Measurements from ENCODE around the gene GAS7. TPM values are rescaled to one million over a fixed set of nuclear protein-coding genes. Genes with fewer than 3 reads are reported as not detected.

GAS7 gene
- polyA plus RNA-seq, 1 donor (not counting 4 experiments of a cell fraction or from before 2014, with no cell fraction given): 0.10 TPM

DNA sequence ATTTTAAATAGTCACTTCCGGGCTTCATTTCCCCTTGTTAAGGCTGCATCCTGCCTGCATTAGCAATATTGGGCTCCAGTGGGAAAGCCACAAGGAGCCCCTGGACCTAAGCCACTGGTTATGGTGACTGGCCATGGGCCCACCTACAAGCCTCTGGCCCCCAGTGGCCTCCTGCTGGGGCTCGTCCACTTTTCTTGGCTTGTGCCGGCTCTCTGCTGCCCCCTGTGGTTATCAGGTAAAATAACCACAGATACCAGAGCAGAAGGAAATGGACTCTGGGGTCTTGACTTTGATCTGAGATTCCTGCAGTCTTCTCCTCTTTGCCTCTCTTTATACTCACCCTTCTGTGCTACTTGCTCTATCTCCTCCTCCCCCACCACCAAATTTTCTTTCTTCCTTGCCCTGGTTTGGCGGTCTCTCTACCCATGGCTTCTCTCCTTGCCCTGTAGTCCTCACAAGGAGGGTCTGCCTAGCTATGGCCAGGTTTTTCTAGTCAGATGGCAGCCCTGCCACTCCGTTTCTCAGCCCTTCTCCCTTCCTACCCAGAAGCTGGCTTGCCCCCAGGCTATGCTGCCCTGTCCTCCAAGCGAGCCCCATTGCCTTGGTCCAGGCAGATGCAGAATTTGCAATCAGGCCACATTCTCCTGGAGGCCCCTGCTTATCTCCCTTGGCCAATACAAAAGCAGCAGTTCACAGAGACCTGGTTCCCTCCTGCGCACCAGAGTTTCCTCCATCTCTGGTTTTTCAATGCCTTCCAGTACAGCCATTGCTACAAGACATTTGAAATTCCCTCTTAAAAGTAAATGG lies 210.4 kb downstream of the GAS7 start:
- Histone ChIP-seq H3K9ac (ENCODE audit: control insufficient read depth, extremely low read depth, insufficient read depth, low read length) (no peak overlapping the region), H3K79me2 (ENCODE audit: control insufficient read depth, insufficient read depth, low read length) (no peaks in the 10 kb centered on the region), H3K4me2 (ENCODE audit: control insufficient read depth, extremely low read depth, insufficient read depth, low read depth, low read length) (no peak overlapping the region), H2AFZ (ENCODE audit: control insufficient read depth, low read length) (no peak overlapping the region), H3K27ac (ENCODE audit: control insufficient read depth, insufficient read depth, low read length) (no peak overlapping the region), H3K9me1 (ENCODE audit: control insufficient read depth, extremely low read depth, insufficient read depth, low read length) (no peaks in the 10 kb centered on the region), H3K4me1 (ENCODE audit: control insufficient read depth, extremely low read depth, insufficient read depth, low read length) (no peaks in the 10 kb centered on the region), H3K36me3 (ENCODE audit: control insufficient read depth in 2 of 2, extremely low read depth in 1 of 2, insufficient read depth in 2 of 2, low read length in 2 of 2) (no peaks in the 10 kb centered on the region), H3K27me3 (ENCODE audit: control insufficient read depth, extremely low read depth, insufficient read depth, low read length) (no peaks in the 10 kb centered on the region), H3K4me3 (ENCODE audit: control insufficient read depth in 2 of 3, extremely low read depth in 1 of 3, insufficient read depth in 2 of 3, low read depth in 1 of 3, low read length in 3 of 3) (no peak overlapping the region), H4K20me1 (ENCODE audit: control insufficient read depth, extremely low read depth, insufficient read depth, low read length) (no peaks in the 10 kb centered on the region), H3K9me3 (ENCODE audit: control insufficient read depth, low read depth, low read length) (no peaks in the 10 kb centered on the region)
- dilution Hi-C loops (cut with MboI; ENCODE audit: extremely low pct_ligation_motif_present, low sequenced_read_pairs): no loop called here
- DNase-seq (ENCODE audit: low read depth, low spot score) (no peak), FAIRE-seq (no peak)
- TF ChIP-seq, protein P1, sequence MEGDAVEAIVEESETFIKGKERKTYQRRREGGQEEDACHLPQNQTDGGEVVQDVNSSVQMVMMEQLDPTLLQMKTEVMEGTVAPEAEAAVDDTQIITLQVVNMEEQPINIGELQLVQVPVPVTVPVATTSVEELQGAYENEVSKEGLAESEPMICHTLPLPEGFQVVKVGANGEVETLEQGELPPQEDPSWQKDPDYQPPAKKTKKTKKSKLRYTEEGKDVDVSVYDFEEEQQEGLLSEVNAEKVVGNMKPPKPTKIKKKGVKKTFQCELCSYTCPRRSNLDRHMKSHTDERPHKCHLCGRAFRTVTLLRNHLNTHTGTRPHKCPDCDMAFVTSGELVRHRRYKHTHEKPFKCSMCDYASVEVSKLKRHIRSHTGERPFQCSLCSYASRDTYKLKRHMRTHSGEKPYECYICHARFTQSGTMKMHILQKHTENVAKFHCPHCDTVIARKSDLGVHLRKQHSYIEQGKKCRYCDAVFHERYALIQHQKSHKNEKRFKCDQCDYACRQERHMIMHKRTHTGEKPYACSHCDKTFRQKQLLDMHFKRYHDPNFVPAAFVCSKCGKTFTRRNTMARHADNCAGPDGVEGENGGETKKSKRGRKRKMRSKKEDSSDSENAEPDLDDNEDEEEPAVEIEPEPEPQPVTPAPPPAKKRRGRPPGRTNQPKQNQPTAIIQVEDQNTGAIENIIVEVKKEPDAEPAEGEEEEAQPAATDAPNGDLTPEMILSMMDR (optimal IDR thresholded peaks at IDR 0.05 in 1 of 3, IDR thresholded peaks at IDR 0.05 in 1 of 3, conservative IDR thresholded peaks at IDR 0.05 in 1 of 3; ENCODE audit: extremely low read depth in 1 of 3, insufficient read depth in 2 of 3, low read length in 3 of 3): peak; percentile 52 to 74 (median 52)
- TF ChIP-seq EZH2 (IDR thresholded peaks at IDR 0.05; ENCODE audit: low read length): no peak

DNA sequence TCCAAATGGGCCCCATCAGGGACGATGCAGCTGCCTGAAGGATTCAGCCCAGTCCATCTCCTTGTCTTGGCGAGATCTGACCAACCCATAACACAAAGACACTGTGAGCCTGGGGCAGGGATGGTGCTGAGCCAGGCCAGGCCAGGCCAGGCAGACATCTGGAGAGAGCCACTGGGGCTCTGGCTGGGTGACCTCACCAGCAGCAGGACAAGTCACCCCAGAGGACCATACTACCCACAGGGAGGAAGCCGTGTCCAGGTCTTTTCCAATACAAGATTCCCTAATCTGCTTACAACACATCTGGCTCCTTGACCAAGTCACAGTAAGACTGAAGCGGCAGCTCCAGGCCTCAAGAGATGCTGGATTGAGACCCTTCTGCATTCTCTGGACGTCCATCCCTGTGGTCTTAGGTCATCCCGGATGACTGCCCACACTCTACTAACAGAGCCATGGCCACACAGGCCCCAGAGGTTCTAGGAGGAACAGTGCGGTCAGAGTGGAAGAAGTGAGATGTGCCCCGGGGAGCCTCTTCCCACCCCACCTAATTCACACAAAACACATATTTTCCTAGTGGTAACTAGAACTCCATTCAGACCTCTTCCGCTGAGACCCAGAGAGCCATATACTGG lies 211.5 kb downstream of the GAS7 start:
- DNase-seq (ENCODE audit: low read depth, low spot score): no peak
- Histone ChIP-seq H3K4me1 (ENCODE audit: control insufficient read depth, extremely low read depth, insufficient read depth, low read length) (no peaks in the 10 kb centered on the region), H3K4me3 (ENCODE audit: control insufficient read depth in 2 of 3, extremely low read depth in 1 of 3, insufficient read depth in 2 of 3, low read depth in 1 of 3, low read length in 3 of 3) (no peak overlapping the region), H3K4me2 (ENCODE audit: control insufficient read depth, extremely low read depth, insufficient read depth, low read depth, low read length) (no peak overlapping the region), H3K27ac (ENCODE audit: control insufficient read depth, insufficient read depth, low read length) (no peak overlapping the region), H2AFZ (ENCODE audit: control insufficient read depth, low read length) (no peak overlapping the region), H3K79me2 (ENCODE audit: control insufficient read depth, insufficient read depth, low read length) (no peaks in the 10 kb centered on the region), H4K20me1 (ENCODE audit: control insufficient read depth, extremely low read depth, insufficient read depth, low read length) (no peaks in the 10 kb centered on the region), H3K9me3 (ENCODE audit: control insufficient read depth, low read depth, low read length) (no peaks in the 10 kb centered on the region), H3K9me1 (ENCODE audit: control insufficient read depth, extremely low read depth, insufficient read depth, low read length) (no peaks in the 10 kb centered on the region), H3K36me3 (ENCODE audit: control insufficient read depth in 2 of 2, extremely low read depth in 1 of 2, insufficient read depth in 2 of 2, low read length in 2 of 2) (no peaks in the 10 kb centered on the region), H3K27me3 (ENCODE audit: control insufficient read depth, extremely low read depth, insufficient read depth, low read length) (no peaks in the 10 kb centered on the region), H3K9ac (ENCODE audit: control insufficient read depth, extremely low read depth, insufficient read depth, low read length) (no peak overlapping the region)
- TF ChIP-seq, protein P1 (optimal IDR thresholded peaks at IDR 0.05 in 1 of 3, IDR thresholded peaks at IDR 0.05 in 1 of 3, conservative IDR thresholded peaks at IDR 0.05 in 1 of 3; ENCODE audit: extremely low read depth in 1 of 3, insufficient read depth in 2 of 3, low read length in 3 of 3): no peak
- TF ChIP-seq EZH2 (IDR thresholded peaks at IDR 0.05; ENCODE audit: low read length): no peak
- FAIRE-seq: no peak
- dilution Hi-C loops (cut with MboI; ENCODE audit: extremely low pct_ligation_motif_present, low sequenced_read_pairs): no loop called here

Measured in keratinocyte (primary cell).